Activated T-cell treated with anti-CD3 and anti-CD28 coated beads for 24 hours (primary cell): ENCODE results near the gene HDGFL2.

Experiments
- DNase-seq: peaks from one replicate; pipeline ENCODE4 v3.0.0-alpha.2; 2020; ENCODE audit warnings: low read depth

HDGFL2 gene

DNA sequence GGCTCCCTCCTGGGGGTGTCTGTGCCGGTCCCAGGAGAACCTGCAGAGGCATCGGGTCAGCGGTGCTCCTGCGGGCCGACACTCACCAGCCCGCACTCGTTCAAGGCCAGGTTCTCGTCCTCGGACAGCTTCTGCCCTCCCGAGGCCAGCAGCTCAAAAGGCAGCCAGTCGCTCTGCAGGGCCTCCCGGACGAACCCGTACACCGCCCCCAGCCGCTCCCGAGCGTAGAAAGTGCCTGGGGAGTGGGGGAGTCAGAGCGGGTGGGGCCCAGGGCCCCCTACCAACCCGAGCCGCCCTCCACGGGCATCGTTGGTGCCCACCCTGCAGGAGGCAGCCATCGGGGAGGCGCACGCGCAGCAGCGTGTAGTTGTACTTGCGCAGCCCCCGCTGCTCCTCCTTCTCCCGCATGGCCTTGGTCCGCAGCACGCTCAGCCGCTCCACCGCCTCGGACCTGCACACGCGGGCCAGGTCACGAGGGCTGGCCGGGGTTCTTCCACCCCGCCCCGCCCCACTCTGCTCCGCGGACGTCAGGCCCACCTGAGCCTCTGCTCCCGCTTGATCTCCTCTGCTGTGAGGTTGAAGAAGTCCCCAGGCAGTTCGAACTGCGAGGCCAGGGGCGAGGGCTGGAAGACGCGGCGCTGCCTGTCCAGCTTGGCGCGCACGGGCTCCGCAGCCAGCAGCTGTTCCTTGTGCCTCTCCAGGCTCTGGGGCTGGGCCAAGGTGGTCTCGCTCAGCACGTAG lies 26.0 kb upstream of the HDGFL2 start:
- DNase-seq: no peak

GRCh38 chr19:4446704-4447200 lies 25.3 kb upstream of the HDGFL2 start:
- DNase-seq: no peak

DNA sequence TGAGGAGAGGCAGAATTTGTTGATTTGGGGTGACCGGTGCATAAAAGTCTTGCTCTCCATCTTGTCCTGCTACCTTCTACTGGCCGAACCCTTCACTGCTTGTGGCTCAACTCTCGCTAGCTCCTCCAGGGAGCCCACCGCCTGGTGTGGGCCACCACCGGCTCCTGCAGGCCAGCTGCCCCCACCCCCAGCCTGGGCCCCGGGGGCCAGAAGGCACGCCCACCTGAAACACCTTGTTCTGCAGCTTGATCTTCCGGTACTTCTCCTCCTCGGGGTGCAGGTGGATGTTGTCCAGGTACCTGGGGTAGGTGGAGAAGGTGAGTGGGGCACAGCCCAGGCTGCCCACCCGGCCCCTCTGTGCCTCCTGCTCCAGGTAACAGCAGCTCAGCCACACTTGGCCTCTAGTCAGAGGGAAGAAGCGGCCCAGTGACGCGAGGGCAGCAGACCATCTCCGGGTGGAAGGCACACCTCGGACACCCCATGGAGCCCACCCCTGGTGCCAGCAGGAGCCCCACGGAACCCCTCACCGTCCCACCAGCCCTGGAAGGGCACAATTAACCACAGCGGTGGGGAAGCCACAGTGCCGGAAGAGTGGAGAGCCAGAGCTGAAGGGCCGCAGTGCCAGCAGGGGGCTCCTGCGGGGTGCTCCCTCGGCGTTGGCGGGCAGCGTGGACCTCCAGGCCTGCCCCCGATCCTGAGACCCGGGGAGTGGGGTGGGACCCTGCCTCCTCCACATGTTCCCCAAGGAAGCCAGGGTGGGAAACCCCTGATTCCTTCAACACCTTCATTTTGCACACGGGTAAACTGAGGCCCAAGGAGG lies 24.6 kb upstream of the HDGFL2 start:
- no peak for DNase-seq

DNA sequence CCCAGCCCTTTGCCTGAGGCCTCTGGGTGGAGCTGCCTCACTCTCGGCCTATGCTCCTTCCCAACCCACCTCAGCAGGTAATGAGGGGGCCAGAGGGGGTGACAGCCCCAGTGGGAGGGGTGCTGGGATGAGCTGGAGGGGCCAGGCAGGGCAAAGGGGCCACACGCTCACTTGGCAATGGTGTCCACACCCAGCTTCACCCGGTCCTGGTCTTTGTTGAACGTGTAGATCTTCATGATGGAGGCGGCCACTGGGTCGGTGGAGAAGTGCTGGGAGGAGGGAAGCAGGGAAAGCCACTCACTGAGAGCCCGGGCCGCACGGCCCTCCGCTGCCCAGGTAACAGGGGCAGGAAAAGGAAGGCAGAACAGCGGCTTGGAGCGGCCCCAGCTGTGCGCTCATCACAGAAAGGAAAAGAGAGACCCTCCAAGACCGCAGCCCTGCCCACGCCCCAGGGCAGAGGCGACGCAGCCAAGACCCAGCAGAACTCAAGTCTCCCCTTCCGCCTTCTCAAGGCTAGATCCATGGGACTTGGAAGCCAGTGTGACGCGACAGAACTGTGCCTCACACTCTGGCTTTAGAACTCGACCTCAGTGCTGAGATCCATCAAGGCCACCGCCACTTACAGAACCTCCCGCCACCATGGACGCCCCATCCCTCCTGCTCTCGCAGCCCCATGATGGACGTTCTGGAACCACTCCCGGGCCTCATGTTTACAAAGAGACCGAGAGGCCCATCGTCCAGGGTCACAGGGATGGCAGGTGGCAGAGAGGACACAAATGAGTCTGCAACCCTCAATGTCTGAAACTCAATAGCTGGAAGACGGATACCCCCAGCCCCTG lies 23.7 kb upstream of the HDGFL2 start:
- DNase-seq: no peak

DNA sequence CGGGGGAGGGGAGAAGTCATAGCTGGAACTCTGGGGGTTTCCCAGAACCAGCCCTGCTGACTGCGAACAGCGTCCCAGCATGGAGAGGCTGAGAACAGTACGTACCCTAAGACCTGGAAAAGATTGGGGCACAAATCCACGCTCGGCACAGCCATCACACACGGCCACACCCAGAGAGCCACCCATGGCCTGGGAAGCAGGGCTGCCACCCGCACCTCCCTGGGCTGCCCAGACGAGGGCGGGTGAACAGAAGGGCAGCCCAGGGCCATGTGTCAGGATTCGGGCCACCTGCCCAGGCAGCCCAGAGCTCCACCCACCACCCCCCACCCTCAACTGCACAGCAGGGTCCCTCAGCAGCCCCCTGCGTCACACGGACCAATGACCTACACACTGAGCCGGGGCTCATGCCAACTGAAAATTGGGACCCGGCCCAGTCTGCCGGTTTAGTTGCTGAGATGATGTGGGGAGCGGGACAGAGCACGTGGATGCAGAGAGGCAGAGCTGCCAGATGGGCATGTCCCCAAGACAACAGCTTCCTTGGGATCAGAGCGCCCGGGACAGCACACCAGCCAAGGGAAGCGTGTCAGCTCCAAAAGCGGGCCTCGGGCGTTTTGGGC lies 23.0 kb upstream of the HDGFL2 start:
- no peak for DNase-seq

GRCh38 chr19:4449639-4450028 lies 22.5 kb upstream of the HDGFL2 start:
- no peak for DNase-seq

DNA sequence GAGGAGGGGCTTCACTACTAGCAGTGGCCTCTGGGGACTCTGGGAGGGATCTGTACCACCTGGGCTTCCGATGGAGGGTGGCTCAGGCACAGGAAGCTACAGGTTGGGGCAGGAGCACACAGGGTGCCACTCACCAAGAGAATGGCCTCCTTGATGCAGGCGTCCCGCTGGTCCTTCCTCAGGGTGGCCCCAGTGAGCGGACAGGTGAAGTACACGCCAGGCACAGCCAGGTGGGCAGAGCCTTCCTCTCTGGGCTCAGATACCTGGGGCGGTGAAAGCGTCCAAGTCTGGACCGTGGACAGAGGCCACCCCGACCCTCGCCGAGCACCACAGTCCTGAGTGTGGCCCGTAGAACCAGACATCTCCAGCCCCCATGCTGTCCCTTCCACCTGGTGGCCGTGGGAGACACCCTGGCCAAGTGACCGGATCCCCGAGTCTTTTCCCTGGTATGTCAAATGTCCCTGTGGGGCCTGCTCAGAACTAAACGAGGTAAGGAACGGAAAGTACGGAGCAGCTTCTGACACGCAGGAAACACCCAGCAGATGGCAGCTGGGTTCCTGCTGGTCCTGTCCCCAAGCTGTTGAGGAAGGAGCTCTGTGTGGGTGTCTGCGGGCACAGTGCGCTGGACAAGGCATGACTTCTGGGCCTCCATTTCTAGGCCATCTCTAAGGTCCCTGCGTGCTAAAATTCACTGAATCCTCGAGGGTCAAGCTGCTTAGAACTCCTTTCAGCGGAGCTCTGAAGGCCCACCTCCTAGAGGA lies 19.7 kb upstream of the HDGFL2 start:
- no peak for DNase-seq

DNA sequence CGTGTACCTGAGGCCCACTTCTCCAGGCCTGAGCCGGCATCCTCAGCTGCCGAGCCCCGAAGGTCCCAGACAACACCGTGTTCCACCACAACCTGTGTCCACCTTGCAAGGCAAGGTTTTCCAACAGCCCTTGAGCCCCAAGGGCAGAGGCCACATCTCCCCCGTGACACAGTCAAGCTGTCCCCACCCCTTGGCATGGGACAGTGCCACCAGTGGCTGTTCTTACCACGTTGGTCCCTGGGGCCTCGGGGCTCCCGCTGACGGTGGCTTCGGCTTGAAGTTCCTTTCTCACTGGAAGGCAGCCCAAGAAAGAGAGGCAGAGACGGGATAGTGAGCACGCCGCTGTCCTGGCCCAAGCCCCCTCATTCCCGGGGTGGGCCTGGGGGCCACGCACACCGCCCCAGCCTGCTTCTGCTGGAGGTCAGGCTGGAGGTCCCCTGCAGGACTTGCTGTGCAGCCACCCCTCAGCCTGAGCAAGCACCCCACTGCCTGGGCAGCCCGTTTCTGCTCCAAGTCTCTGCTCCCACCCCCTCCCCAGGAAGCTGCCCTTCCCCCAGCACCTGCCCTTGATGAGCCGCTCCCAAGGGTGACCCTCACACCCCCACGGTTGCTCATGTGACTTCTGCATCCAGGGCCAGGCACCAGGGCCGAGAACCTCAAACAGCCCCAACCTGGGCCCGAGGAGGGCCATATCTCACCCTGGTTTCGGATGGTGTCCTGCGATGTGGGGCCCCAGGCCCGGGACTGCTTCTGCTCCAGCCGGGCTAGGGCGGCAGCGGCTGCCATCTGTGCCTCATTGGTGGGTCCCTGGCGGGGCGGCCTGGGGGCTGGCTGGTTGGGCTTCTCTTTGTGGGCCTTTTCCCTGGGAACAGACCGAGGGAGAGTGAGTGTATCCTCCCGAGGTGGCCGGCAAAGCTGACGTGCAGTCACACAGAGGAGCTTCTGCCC lies 18.6 kb upstream of the HDGFL2 start:
- no peak for DNase-seq

DNA sequence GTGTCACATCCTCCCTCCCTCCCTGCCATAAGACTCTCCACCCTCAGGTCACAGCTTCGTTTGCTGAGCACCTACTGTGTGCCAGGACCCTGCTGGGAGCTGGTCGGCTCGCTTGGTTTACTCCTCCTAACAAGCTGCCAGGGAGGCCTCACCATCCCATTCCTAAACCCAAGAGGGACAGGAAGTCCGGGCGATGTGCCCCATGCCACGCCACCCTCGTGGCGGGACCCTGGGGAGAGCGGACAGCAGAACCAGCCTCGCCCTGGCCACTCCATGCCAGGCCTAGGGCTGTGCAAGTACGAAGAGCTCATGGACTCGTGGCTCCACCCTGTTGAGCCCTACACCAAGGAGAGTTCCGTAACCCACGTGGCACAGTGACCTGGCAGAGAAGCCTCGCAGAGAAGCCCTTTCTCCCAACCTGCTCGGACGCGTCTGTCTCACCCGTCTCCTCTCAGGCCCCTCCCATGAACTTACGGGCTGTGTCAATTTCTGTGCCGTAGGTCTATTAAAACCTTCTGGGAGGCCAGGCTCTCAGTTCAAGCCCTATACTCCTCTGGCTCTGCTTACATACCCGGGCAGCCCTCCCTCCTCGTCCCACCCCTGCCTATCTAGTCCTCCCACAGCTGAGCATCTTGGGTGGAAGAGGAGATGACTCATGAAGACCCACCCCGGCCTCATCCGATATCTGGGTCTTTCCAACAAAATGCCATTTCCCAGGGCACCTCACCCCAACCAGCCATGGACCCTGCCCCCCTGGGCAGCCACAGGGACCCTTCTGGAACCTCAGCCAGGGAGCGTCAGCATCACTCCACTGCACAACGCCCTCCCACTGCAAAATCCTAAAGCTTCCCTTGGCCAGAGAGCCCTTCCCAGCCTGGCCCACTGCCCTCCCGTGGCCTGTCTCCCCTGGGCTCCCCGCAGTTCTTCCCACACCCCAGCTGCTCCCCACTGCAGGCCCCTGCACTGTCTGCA lies 17.1 kb upstream of the HDGFL2 start:
- no peak for DNase-seq

- DNase-seq: no peak
Observed at GRCh38 chr19:4455719-4456475, 16.2 kb upstream of the HDGFL2 start.

- DNase-seq: no peak
Observed at GRCh38 chr19:4456476-4456842, 15.6 kb upstream of the HDGFL2 start.

DNA sequence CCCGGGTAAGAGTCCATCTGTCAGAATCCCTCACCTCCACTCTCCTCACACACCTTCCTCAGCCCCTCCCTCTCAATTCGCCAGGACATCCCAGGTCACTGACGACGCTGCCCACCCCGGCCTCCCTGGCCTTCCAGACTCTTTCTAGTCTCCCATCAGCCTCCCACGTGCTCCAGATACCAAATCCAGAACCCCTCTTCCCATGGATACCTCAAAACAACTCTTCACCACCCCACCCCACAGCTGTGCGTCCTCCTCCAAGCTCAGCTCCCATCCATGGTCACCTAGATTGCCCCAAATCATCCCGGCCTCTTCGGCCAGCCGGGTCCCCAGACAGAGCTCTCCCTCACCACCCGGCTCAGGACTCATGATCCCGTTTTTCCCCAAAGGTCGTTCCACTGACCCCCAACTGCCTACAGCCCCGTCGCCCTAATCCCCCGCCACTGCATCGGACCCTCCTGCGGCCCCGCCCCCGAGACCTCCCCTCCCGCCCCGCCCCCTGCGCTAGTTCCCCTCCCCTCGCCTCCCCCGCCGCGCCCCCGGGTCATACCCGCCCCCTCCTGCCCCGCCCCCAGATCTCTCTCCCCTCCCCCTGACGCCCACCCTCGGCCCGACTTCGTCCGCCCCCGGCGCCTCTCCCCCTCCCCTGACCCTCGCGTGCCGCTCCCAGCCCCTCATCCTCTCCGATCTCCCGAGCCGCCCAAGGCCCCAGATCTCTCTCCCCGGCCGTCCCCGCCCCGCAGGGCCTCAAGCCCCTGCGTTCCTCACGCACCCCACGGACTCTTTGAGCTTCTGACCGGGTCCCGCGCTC lies 15.0 kb upstream of the HDGFL2 start:
- DNase-seq: no peak

- peak; percentile 98 for DNase-seq
Observed at GRCh38 chr19:4457654-4458395, 14.3 kb upstream of the HDGFL2 start, which contains the start of gene UBXN6. TSS of gene UBXN6 (minus strand) at chr19:4457794. CDS start at chr19:4457697, 97 bp downstream.

- no peak for DNase-seq
Observed at GRCh38 chr19:4464815-4465581, 7.1 kb upstream of the HDGFL2 start.

GRCh38 chr19:4467835-4468234 lies 4.3 kb upstream of the HDGFL2 start:
- no peak for DNase-seq
